DMS 273 (cell line): Measurements from ENCODE around the gene BCR.
A peak's percentile ranks its signal among the peaks of the same experiment; 100 is the strongest.
"Not testable (repeated sequence)": the region's sequence is repeated elsewhere in the genome, so short reads cannot be mapped to it uniquely, and the experiment has no call there.

Experiments used
- DNase-seq: peaks from one replicate; lab custom pipeline; 2025; ENCODE audit not compliant: unreplicated experiment; lab: John Stamatoyannopoulos, UW

Gene BCR

GRCh38 chr22:23180301-23180892, at the start of gene BCR:
Gene BCR (plus strand): TSS chr22:23180509. CDS start chr22:23180961, 452 bp downstream.
- peak; percentile 71 for DNase-seq

GRCh38 chr22:23130697-23131096, 49.6 kb upstream of the BCR start:
- DNase-seq: no peak

- no peak for DNase-seq
These were observed 48.4 kb upstream of the BCR start for GRCh38 chr22:23131931-23132330.

GRCh38 chr22:23132376-23133091, 47.8 kb upstream of the BCR start:
- no peak for DNase-seq

- no peak for DNase-seq
These were observed 46.4 kb upstream of the BCR start for GRCh38 chr22:23133922-23134321.

GRCh38 chr22:23136991-23137390, 43.3 kb upstream of the BCR start:
- not testable (repeated sequence) for DNase-seq

GRCh38 chr22:23137468-23137867, 42.8 kb upstream of the BCR start:
- DNase-seq: no peak

- no peak for DNase-seq
These were observed 42.3 kb upstream of the BCR start for GRCh38 chr22:23137905-23138561.

- no peak for DNase-seq
These were observed 41.5 kb upstream of the BCR start for GRCh38 chr22:23138584-23139435.

GRCh38 chr22:23140385-23140784, 39.9 kb upstream of the BCR start:
- no peak for DNase-seq

- no peak for DNase-seq
These were observed 37.7 kb upstream of the BCR start for GRCh38 chr22:23142546-23143105.

GRCh38 chr22:23143119-23143518, 37.2 kb upstream of the BCR start:
- DNase-seq: no peak

- DNase-seq: no peak
These were observed 35.9 kb upstream of the BCR start for GRCh38 chr22:23144432-23144831.

- peak; percentile 99 for DNase-seq
These were observed 35.1 kb upstream of the BCR start, which contains the start of gene RAB36 for GRCh38 chr22:23144932-23145877. Gene RAB36 (plus strand): TSS chr22:23145477. CDS start chr22:23146617, 1,140 bp downstream.

- peak; percentile 27 for DNase-seq
These were observed 34.3 kb upstream of the BCR start for GRCh38 chr22:23145878-23146470.

- DNase-seq: no peak
These were observed 33.7 kb upstream of the BCR start for GRCh38 chr22:23146478-23147205.

- DNase-seq: no peak
These were observed 32.5 kb upstream of the BCR start for GRCh38 chr22:23147617-23148387.

- DNase-seq: no peak
These were observed 30.5 kb upstream of the BCR start for GRCh38 chr22:23149743-23150238.
